ENCODE measurements around the gene CGREF1.
A peak's percentile ranks its signal among the peaks of the same experiment; 100 is the strongest.

Gene CGREF1

DNA sequence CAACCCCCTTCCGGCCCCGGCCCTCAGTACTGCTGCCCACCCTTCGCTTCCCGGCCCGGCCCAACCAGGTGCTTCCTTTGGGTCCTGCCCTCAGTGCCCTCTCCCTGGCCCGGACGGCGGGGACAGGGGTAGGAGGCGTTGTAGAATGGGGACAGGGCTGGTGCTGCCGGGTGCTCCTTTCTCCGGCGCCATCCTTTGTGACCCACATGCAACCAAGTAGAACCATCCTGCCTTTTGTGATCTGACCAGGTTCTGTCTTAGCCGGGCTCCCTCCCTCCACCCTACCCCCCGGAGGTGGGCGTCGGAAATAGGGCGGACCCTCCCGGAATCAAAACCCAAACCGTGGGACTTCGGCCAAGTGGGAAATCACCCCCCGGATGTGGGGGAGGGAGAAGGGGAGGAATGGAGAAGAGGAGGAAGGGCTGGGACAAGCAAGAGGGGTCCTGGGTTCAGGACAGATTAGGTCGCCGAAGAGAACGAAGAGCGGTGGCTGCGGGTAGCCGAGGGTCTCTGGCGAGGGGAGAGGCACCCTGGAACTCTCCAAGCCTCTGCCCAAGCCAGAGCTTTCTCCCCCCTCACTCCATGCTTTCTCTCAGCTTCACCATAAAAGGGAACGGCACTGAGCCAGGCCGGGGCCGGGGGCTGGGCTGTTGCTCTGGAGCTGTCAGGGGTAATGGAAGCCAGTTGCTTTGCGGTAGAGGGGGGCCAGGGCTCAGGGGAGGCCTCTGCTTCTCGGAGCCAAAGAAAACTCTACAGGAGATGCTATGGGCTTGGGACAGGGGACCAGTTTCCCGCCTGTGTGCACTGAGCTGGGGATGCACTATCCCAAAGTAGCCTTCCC lies 46.7 kb downstream of the CGREF1 start:
- peak; percentile 32 for DNase-seq

DNA sequence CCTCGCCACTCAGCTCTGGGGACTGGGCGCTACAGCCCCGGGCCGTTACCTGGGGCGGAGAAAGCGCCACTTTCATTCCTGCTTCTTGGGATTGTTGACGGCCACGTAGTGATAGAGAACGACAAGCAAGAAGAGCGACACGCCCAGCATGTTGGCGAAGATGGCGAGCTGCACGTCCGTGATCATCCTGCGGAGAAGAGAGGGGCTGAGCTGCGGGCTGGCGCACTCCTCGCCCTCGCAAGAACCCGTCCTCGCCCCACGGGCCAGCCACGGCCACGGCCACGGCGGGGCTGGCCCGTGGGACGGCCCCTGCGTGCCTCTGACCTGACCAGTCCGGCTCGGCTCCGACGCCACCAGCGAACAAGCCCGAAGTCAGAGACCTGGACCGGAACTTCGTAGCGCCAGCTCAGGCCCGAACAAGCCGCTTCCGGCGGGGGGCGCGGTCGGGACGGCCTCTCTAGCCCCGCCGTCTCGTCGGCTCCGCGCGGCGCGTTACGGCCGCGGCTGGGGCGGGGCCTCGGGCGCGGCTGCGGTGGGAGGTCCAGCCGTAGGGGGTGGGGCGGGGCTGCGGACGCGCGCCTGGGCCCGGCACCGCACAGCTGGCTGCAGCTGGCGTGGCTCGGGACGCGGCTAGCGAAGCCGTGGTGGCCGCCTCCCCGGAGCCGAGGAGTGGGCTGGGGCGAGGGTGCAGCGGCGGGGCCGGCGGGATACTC lies 47.5 kb downstream of the CGREF1 start, which contains the start of gene OST4:
Gene OST4, minus strand, starts transcription at position 378 of the 713 bp plus-strand sequence.
- DNase-seq: peak; percentile 92

DNA sequence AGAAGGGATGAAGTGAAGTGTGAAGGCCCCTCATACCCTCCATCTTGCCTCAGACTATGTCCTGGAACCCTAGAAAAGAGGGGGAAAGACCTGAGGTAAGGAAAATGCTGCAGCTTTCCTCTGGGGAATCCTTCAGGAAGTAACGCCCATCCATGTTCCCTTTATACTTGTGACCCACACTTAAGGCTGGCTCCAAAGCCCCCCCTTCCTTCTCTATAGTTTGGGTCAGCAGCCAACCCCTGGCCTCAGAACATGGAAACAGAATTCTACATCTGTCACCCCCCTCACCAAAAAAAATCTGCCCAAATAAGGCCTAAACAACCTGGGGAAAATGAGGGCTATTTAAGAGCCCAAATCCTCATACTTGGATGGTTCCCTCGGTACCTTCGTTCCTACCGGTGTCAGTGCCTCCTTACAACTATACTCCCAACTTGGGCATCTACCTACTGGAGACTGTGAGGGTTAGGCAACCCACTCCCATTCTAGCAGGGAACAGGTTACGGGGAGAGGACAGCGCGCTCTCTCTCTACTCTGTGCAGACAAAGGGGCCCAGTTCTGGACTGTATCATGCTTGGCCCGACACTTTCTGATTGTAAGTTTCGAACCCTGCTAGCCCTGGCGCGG lies 48.2 kb downstream of the CGREF1 start:
- no peak for DNase-seq

DNA sequence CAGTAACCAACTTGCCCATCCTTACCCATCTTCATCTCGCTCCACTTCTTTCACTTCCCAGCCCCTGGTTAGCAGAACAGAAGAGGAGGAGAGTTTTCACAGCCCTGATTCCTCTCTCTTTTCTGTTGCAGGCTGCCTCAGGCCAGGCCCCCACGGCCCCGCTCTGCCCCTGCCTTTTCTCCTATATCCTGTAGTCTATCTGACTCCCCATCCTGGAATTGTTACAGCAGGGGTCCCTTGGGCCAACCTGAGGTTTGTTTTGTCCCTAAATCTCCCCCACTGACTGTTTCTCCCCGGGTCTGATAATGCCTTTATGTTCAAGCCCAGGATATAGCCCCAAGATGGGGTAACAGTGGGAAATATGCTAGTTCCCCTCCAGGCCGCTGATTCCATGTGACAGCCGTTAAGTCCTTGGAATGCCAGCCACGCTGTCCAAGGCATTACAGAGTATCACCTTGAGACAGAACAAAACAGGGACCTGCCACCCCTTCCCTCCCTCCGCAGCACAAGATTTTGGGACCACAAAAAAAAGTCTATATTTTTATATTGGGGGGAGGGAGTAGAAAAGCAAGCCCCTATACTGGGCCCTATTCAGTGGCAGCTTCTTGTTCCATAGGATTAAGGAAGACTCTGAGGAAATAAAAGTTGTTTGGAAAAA lies 48.8 kb downstream of the CGREF1 start:
- no peak for DNase-seq

DNA sequence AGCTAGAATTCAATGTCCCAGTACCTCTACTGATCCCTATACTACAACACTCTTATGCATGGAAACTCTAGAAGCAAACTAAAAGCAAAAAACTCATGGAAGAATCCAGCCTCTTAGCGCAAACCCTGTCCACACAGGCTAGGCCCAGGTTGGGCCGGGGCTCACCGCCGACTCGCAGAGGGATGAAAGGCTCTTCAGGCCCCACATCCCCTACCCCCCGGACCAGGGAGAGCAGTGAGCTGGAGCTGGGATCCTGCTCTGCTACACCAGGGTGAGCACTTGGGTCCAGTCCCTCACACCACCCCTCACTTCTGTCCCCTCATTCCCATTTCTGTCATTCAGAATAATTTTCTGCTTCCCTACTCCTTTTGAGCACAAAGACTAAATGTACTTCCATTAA lies 49.5 kb downstream of the CGREF1 start:
- DNase-seq: no peak

DNA sequence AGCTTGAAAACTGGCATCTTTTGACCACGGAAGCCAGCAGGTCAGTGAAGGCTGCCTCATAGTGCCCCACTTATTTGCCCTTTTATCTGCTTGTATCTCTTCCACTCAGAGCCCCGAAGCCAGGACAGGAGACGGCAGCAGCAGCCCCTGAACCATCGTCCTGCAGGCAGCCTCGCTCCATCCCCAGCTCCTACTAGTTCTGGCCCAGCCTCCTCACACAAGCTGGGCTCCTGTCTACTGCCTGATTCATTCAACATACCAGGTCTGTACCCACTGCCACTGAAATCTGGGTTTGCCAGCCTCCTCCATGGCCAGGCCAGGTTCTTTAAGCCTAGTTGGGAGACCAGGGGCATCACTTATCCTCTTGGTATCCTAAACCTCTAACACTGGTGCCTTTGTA lies 51.5 kb downstream of the CGREF1 start:
- DNase-seq: no peak

DNA sequence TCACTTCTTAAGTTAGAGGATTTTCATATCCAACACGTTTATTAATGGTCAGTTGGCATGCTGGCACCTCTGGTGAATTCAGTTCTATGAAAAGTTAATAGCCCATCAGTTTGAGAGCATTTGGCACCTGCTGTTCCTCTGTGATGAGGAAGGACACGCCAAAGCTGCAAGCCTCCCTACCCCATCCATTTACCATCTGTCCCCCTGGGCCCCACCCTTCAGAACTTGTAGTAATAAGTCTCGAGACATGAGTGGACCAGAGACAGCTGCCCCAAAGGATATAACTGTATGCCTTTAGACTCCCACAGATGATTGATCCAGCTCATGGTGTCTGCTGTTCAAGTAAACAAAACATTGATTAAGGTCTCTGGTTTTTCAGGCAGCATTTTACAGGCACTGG lies 53.8 kb downstream of the CGREF1 start:
- DNase-seq: no peak

GRCh38 chr2:27060323-27060722 lies 58.6 kb downstream of the CGREF1 start:
- no peak for DNase-seq

DNA sequence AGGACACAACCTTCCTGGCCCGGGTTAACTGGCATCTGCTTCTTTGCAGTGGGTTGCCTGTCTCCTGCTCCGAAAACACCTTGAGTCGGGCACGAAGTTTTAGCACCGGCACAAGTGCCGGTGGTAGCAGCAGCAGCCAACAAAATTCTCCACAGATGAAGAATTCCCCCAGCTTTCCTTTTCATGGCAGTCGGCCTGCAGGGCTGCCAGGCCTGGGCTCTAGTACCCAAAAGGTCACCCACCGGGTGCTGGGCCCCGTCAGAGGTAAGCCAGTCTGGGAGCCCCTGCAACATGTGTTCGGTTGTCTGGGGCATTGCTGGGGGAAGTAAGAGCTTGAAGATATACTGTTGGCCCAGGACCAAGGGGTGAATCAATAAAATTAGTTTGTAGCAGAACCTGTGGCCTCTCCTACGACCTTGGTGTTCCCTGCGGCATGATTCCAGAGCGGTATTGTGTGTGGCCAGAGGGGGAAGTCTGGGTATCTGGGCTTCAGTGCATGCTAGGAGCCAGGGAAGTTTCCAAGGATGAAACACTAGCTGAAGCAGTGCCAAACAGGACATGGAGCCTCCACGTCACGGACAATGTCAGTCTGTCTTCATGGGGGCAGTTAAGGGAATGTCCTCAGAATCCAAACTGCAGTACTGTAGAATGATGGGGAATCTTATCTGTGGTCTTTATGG lies 59.6 kb downstream of the CGREF1 start:
- no peak for DNase-seq

DNA sequence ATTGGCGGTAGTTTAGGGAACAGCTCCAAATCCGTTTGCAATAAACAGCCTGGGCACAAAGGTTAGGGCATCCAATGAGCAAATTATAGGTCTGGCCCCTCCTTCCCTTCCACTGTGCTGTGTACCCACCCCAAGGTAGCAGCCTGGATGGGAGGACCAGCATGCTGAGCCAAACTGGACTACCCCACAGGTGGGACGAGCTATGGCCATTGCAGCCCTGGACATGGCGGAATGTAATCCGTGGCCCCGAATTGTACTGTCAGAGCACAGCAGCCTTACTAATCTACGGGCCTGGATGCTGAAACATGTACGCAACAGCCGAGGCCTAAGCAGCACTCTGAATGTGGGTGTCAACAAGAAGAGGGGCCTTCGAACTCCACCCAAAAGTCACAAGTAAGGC lies 60.7 kb downstream of the CGREF1 start:
- no peak for DNase-seq

GRCh38 chr2:27057184-27057583 lies 61.7 kb downstream of the CGREF1 start:
- DNase-seq: no peak

- no peak for DNase-seq
Measured at GRCh38 chr2:27054721-27055120, 64.2 kb downstream of the CGREF1 start.

- no peak for DNase-seq
Measured at GRCh38 chr2:27053776-27054175, 65.2 kb downstream of the CGREF1 start.

- DNase-seq: no peak
Measured at GRCh38 chr2:27053321-27053720, 65.6 kb downstream of the CGREF1 start.

DNA sequence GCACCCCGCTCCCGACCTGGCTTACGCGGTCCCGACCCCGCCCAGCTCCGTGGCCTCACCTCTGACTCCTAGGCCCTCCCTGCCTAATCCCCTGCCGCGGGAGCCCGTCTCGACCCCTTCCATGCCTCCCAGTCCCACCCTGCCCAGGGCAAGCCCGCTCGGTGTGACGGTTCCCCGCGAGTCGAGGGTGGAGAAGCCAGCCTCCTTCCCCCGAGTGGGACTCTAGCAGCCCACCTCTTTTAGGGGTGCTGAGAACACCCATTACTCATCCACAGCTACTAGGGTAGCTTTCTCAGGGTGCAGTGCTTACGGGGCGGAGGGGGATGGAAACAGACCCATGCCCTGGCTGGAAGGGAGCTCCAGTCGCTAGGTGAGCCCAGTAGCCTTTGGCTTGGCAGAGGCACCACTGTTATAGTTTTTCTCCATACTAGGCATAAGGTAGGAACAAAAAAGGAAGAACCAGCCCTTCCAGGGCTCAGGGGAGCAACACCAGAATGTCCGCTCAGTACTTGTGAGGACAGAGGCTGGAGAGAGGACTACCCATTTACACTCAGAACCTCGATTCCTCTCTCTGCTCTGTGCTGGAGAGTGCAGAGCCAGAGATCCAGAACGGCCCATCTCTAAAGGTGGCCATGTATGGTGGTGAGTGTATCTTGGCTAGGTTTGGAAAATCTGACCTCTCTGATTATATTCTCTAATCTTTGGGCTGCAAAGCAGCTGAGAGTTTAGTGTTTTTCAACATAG lies 66.9 kb downstream of the CGREF1 start:
- no peak for DNase-seq

DNA sequence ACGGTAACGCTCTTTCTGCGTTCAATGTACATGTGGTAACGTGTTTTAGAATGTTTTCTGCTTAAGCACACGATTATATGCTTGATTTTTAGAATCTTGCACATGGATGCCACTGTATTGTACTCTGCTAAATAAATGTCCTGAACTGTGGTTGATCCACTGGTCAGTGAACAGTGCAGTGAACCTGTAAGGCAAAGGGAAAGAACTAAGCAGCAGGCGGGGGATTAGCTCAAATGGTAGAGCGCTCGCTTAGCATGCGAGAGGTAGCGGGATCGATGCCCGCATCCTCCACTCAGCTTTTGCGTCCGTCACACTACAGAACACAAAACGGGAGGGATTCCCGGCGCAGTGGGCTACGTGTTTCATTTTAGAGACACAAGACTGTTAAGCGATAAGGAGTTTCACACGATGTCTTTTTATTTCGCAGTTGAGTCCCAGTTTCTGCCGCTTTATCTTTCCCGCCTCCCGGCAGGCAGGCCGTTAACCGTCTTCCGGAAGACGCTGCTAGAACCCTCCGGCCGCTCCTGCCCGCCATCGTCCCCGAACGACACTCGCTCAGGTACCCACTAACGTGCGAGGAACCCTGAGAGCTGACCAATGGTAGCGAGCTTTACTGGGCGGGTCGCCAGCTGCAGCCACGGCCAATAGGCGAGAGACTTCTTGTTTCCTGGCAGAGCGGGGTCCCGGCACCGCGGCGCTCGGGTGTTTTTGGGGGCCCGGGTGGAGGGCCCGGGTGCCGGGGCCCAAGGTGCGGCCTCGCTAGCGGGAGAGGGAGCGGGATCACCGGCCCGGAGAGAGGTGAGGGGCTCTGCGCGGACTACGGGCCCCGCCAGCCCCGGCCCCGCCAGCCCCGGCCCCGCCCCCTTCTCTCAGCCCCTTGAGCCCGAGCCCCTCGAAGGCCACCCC lies 67.7 kb downstream of the CGREF1 start, which contains the start of gene AGBL5:
Gene AGBL5, plus strand, starts transcription at position 673 of the 906 bp plus-strand sequence. CDS start 1,291 bp downstream, outside the sequence.
- peak; percentile 87 for DNase-seq
